ENCODE data around the gene MTARC1. TPM values are rescaled to one million over a fixed set of nuclear protein-coding genes. Genes with fewer than 3 reads are reported as not detected.

MTARC1 gene
- total and polyA plus RNA-seq, 11 donors: 2.3 to 22.8 (median 6.4) TPM

DNA sequence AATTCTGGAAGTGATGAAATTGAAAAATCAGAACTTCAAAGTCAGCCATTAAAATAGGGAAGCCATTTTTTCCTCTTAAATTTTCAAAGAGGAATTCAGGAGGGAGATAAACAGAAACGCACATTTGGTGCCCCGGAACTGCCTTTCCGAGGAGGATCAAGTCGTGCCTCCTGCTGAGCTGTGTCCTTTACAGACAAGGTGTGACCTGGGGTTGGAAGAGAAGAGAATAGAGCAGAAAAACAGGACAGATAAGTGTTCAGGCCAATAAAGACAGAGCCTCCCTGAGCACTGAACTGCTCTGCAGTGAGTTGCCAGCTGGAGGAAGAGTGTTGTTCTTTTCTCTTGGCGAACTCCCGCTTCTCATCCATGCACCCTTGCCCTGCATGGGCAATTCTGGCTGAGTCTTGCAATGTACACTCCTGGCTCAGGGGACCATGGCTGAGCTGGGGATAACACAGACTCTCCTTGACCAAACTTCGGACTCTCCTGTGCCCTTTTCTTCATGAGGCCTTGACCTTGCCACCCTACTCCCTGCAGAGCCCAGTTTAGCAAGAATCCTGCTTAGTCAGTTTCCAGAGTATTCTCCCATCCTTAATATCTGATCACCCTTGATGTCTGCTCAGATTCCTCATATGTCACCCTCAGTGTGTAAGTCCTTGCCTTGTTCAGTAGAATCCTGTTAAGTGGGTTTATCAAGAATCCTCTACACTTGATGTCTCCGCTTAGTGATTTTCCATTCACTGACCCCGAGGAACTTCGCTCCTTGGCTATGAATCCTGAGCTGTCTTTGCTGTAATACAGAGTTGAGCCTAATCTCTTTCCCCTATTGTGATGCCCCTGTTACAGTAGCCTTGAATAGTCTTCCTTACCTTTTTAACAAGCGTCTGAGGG lies 1.3 kb upstream of the MTARC1 start:
- intact Hi-C loops (cut with DNase I): no loop called here

GRCh38 chr1:220786057-220786336 lies 716 bp upstream of the MTARC1 start:
- Histone ChIP-seq H3K27ac (peak overlapping the region in 11 of 12 donors; percentile 28 to 80 (median 69)), H3K4me1 (peaks cover 0 to 31% (median 13%) of the 10 kb centered on the region in 12 donors), H3K36me3 (peaks cover 0 to 39% (median 23%) of the 10 kb centered on the region in 9 donors), H3K4me3 (peak overlapping the region; percentile 50 to 85 (median 62)), H3K27me3 (peaks cover 0 to 9% (median 0%) of the 10 kb centered on the region in 9 donors), H3K9me3 (no peaks in the 10 kb centered on the region)
- 22 to 26% (median 23%) methylated on average over 13 of the region's 13 CpGs for WGBS, 4 donors
- DNase-seq (no peak), ATAC-seq (peak in 3 of 4 donors; percentile 39 to 59 (median 49))
- intact Hi-C loops (cut with DNase I): no loop called here
- TF ChIP-seq POLR2A (IDR thresholded peaks at IDR 0.05): no peak
- TF ChIP-seq, protein P1, sequence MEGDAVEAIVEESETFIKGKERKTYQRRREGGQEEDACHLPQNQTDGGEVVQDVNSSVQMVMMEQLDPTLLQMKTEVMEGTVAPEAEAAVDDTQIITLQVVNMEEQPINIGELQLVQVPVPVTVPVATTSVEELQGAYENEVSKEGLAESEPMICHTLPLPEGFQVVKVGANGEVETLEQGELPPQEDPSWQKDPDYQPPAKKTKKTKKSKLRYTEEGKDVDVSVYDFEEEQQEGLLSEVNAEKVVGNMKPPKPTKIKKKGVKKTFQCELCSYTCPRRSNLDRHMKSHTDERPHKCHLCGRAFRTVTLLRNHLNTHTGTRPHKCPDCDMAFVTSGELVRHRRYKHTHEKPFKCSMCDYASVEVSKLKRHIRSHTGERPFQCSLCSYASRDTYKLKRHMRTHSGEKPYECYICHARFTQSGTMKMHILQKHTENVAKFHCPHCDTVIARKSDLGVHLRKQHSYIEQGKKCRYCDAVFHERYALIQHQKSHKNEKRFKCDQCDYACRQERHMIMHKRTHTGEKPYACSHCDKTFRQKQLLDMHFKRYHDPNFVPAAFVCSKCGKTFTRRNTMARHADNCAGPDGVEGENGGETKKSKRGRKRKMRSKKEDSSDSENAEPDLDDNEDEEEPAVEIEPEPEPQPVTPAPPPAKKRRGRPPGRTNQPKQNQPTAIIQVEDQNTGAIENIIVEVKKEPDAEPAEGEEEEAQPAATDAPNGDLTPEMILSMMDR (IDR thresholded peaks at IDR 0.05): no peak

More for the DNA sequence above, 1.3 kb upstream of the MTARC1 start:
- Histone ChIP-seq H3K4me1 (peaks cover 0 to 28% (median 12%) of the 10 kb centered on the region in 12 donors), H3K36me3 (peaks cover 0 to 45% (median 23%) of the 10 kb centered on the region in 9 donors), H3K9me3 (no peaks in the 10 kb centered on the region), H3K27me3 (peaks cover 0 to 9% (median 0%) of the 10 kb centered on the region in 9 donors), H3K27ac (peak overlapping the region in 8 of 12 donors; percentile 28 to 80 (median 70)), H3K4me3 (peak overlapping the region in 3 of 12 donors; percentile 67 to 76 (median 68))
- DNase-seq (no peak), ATAC-seq (no peak)
- TF ChIP-seq, protein P1 (IDR thresholded peaks at IDR 0.05): no peak
- TF ChIP-seq POLR2A (IDR thresholded peaks at IDR 0.05): no peak
- WGBS, 4 donors: 87 to 90% (median 89%) methylated on average over 11 of the region's 11 CpGs

DNA sequence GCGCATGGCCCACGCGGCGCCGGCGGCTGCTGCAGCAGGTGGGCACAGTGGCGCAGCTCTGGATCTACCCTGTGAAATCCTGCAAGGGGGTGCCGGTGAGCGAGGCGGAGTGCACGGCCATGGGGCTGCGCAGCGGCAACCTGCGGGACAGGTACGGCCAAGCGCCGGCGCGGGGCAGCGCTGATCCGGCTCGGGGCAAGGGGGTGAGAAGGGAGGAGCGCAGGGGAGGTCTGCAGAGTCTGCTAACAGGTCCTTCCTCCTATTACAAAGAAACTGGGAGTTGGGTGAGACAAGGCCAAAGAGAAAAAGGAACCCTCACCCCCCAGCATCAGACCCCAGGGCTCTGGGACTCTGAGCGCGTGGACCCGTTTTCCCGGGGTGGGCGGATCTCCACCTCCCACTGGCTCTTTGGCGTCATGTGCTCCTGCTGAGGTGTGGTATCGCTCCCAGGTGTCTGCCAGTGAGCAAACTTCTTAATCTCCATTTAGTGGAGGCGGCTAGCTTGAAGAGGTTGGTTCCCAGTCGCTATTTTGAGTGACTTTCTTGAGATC lies 431 bp downstream of the MTARC1 start:
- intact Hi-C loops (cut with DNase I): no loop called here
- Histone ChIP-seq H3K4me3 (peak overlapping the region; percentile 50 to 85 (median 62)), H3K4me1 (peaks cover 0 to 43% (median 24%) of the 10 kb centered on the region in 12 donors), H3K27me3 (peaks cover 0 to 9% (median 0%) of the 10 kb centered on the region in 9 donors), H3K27ac (peak overlapping the region in 11 of 12 donors; percentile 28 to 80 (median 69)), H3K9me3 (no peaks in the 10 kb centered on the region), H3K36me3 (peaks cover 0 to 28% (median 19%) of the 10 kb centered on the region in 9 donors)
- 5 to 9% (median 7%) methylated on average over 24 to 32 of the region's 32 CpGs for WGBS, 4 donors
- TF ChIP-seq POLR2A (IDR thresholded peaks at IDR 0.05): no peak
- TF ChIP-seq, protein P1 (IDR thresholded peaks at IDR 0.05): peak in 1 of 12 donors; percentile 0
- ATAC-seq: peak in 3 of 4 donors; percentile 10 to 55 (median 25)
- DNase-seq: no peak

GRCh38 chr1:220788900-220789299 lies 2.2 kb downstream of the MTARC1 start:
- peaks cover 0 to 14% (median 2%) of the 10 kb centered on the region in 9 donors for H3K36me3 ChIP-seq
- ATAC-seq: peak in 1 of 4 donors; percentile 23
- intact Hi-C loops (cut with DNase I): no loop called here
- TF ChIP-seq, protein P1 (IDR thresholded peaks at IDR 0.05): no peak
- TF ChIP-seq POLR2A (IDR thresholded peaks at IDR 0.05): no peak
- H3K27me3 ChIP-seq: peaks cover 0 to 9% (median 0%) of the 10 kb centered on the region in 9 donors
- H3K4me3 ChIP-seq: no peak overlapping the region
- WGBS, 4 donors: 65 to 80% (median 74%) methylated on average over 7 of the region's 7 CpGs
- H3K9me3 ChIP-seq: no peaks in the 10 kb centered on the region
- peaks cover 0 to 46% (median 25%) of the 10 kb centered on the region in 12 donors for H3K4me1 ChIP-seq
- DNase-seq: no peak
- H3K27ac ChIP-seq: peak overlapping the region in 2 of 12 donors; percentile 69 to 75

Measured in heart left ventricle (tissue), 16 donors.